Activated CD8-positive, alpha-beta T cell treated with anti-CD3 and anti-CD28 coated beads for 36 hours (primary cell): ENCODE results near the gene ZBTB11. TPM values are rescaled to one million over a fixed set of nuclear protein-coding genes. Genes with fewer than 3 reads are reported as not detected.
A peak's percentile ranks its signal among the peaks of the same experiment; 100 is the strongest.
"Not testable (repeated sequence)": the region's sequence is repeated elsewhere in the genome, so short reads cannot be mapped to it uniquely, and the experiment has no call there.

ENCODE experiments used
- ATAC-seq: fragments of 200-7000 bp; cut with Tn5 transposase; one replicate; pipeline ENCODE4 v1.10.0; 2021; ENCODE audit warnings: mild to moderate bottlenecking, moderate library complexity
- CTCF ChIA-PET: fragments of 350-600 bp; sonication (Branson Sonifier 250); formaldehyde crosslinking; loops from one replicate; lab custom pipeline; 2021; ENCODE audit warnings: antibody characterized with exemption; lab: Charles Lee
- POLR2A ChIA-PET: fragments of 350-600 bp; sonication (Branson Sonifier 250); formaldehyde crosslinking; loops from one replicate; lab custom pipeline; 2021; ENCODE audit warnings: antibody characterized with exemption; lab: Charles Lee
- DNase-seq: peaks from one replicate; pipeline ENCODE4 v3.0.0-alpha.2; 2020
- H3K27ac Mint-ChIP-seq: one replicate; pipeline ENCODE4 v1.8.0; 2021; ENCODE audit warnings: mild to moderate bottlenecking, mixed read lengths
- H3K27me3 Mint-ChIP-seq: one replicate; pipeline ENCODE4 v1.8.0; 2021; ENCODE audit warnings: mixed read lengths
- H3K36me3 Mint-ChIP-seq: one replicate; pipeline ENCODE4 v1.8.0; 2021; ENCODE audit warnings: low read depth, mixed read lengths
- H3K4me1 Mint-ChIP-seq: one replicate; pipeline ENCODE4 v1.8.0; 2021; ENCODE audit warnings: low read depth, mixed read lengths
- H3K4me3 Mint-ChIP-seq: one replicate; pipeline ENCODE4 v1.8.0; 2021; ENCODE audit warnings: mild to moderate bottlenecking, moderate library complexity, mixed read lengths
- H3K9me3 Mint-ChIP-seq: one replicate; pipeline ENCODE4 v1.8.0; 2021; ENCODE audit warnings: mixed read lengths
- CTCF ChIP-seq: fragments of 200-600 bp; IDR thresholded peaks from one replicate; pipeline ENCODE4 v1.8.0; 2022; ENCODE audit warnings: antibody characterized with exemption, mild to moderate bottlenecking
- intact Hi-C: fragments of 100-400 bp; cut with micrococcal nuclease; formaldehyde crosslinking; loops from one replicate; pipeline ENCODE4 v1.10.0; 2022
- total RNA-seq, 2 experiments: library from RNA; stranded (reverse); gene quantifications; one replicate each; pipeline ENCODE4 v1.2.3, GENCODE V29; 2021

Gene ZBTB11
- total RNA-seq, 2 experiments from 2014 or later = 28.5 to 29.6 TPM

GRCh38 chr3:101695779-101696372 lies 18.9 kb upstream of the ZBTB11 start:
- ATAC-seq = no peak
- H3K27me3 Mint-ChIP-seq = no peaks in the 10 kb centered on the region
- intact Hi-C loops = no loop called here
- POLR2A ChIA-PET = interaction anchor here (0.6 kb wide), 1 partner anchor 106 kb away, joined by 3 read pairs; no protein-coding TSS in a partner anchor
- DNase-seq = peak; percentile 64
- CTCF ChIA-PET = interaction anchor here (0.7 to 2.5 kb wide), 11 partner anchors 9 to 115 kb away, joined by 3 to 6 read pairs (median 3); no protein-coding TSS in a partner anchor
- no peaks in the 10 kb centered on the region for H3K36me3 Mint-ChIP-seq
- no peak overlapping the region for H3K4me3 Mint-ChIP-seq
- H3K27ac Mint-ChIP-seq = no peak overlapping the region
- H3K9me3 Mint-ChIP-seq = no peaks in the 10 kb centered on the region
- peak; percentile 88 for TF ChIP-seq CTCF
- peaks cover 6% of the 10 kb centered on the region for H3K4me1 Mint-ChIP-seq

GRCh38 chr3:101694836-101695235 lies 17.9 kb upstream of the ZBTB11 start:
- POLR2A ChIA-PET, H3K27ac Mint-ChIP-seq, intact Hi-C loops, H3K9me3 Mint-ChIP-seq, H3K4me3 Mint-ChIP-seq, H3K27me3 Mint-ChIP-seq, DNase-seq, ATAC-seq, H3K36me3 Mint-ChIP-seq: not testable (repeated sequence)
- CTCF ChIA-PET = interaction anchor here (1.0 to 2.5 kb wide), 4 partner anchors 13 to 530 kb away, joined by 3 to 5 read pairs (median 3); no protein-coding TSS in a partner anchor
- H3K4me1 Mint-ChIP-seq = peaks cover 12% of the 10 kb centered on the region

GRCh38 chr3:101693540-101693939 lies 16.6 kb upstream of the ZBTB11 start:
- H3K27ac Mint-ChIP-seq, H3K4me3 Mint-ChIP-seq, H3K9me3 Mint-ChIP-seq, H3K27me3 Mint-ChIP-seq, H3K36me3 Mint-ChIP-seq, POLR2A ChIA-PET, intact Hi-C loops: not testable (repeated sequence)
- DNase-seq (peak; percentile 66), ATAC-seq (peak; percentile 85)
- H3K4me1 Mint-ChIP-seq = peaks cover 12% of the 10 kb centered on the region
- peak; percentile 43 for TF ChIP-seq CTCF
- CTCF ChIA-PET = interaction anchor here (0.9 kb wide), 1 partner anchor 117 kb away, joined by 3 read pairs; no protein-coding TSS in a partner anchor

- H3K36me3 Mint-ChIP-seq, H3K9me3 Mint-ChIP-seq, intact Hi-C loops, DNase-seq, ATAC-seq, H3K27ac Mint-ChIP-seq, H3K27me3 Mint-ChIP-seq, H3K4me3 Mint-ChIP-seq: not testable (repeated sequence)
- ChIA-PET CTCF (interaction anchor here (0.7 to 1.4 kb wide), 3 partner anchors 14 to 533 kb away, joined by 3 to 4 read pairs (median 3); no protein-coding TSS in a partner anchor), POLR2A (interaction anchor here (1.3 kb wide), 1 partner anchor 14 kb away, joined by 3 read pairs; no protein-coding TSS in a partner anchor)
- H3K4me1 Mint-ChIP-seq = peaks cover 20% of the 10 kb centered on the region
Observed at GRCh38 chr3:101691685-101692671, 15.0 kb upstream of the ZBTB11 start.

GRCh38 chr3:101690972-101691371 lies 14.0 kb upstream of the ZBTB11 start:
- DNase-seq = peak; percentile 70
- POLR2A ChIA-PET = interaction anchor here (0.8 to 1.3 kb wide), 2 partner anchors 13 to 14 kb away, joined by 3 read pairs; partner anchors contain the start of gene ZBTB11

More at GRCh38 chr3:101690972-101691371, 14.0 kb upstream of the ZBTB11 start:
- Mint-ChIP-seq H3K4me1 (peaks cover 18% of the 10 kb centered on the region), H3K27me3 (no peaks in the 10 kb centered on the region), H3K4me3 (no peak overlapping the region), H3K27ac (peak overlapping the region; percentile 2), H3K36me3 (peaks cover 7% of the 10 kb centered on the region), H3K9me3 (no peaks in the 10 kb centered on the region)
- ATAC-seq = peak; percentile 64
- TF ChIP-seq CTCF = no peak
- CTCF ChIA-PET = interaction anchor here (0.5 to 1.4 kb wide), 5 partner anchors 24 to 534 kb away, joined by 3 to 4 read pairs (median 3); no protein-coding TSS in a partner anchor
- intact Hi-C loops = no loop called here
